Body of pancreas (tissue), 4 donors: ENCODE results near the gene ILRUN.

ENCODE experiments used
- POLR2A ChIP-seq, 3 donors: fragments of 450-650 bp; IDR thresholded peaks; one replicate each; pipeline ENCODE4 v1.6.1; 2016; ENCODE audit warnings: antibody characterized with exemption in 3 of 3, mild to moderate bottlenecking in 2 of 3
- TF ChIP-seq, protein P1 (sequence below), 7 experiments: fragments of 450-650 bp in 4 of 7; fragments of 200-600 bp in 3 of 7; sonication (generic) in 3 of 7; IDR thresholded peaks; one replicate each; pipeline ENCODE4 v1.5.1; 2016 to 2019; ENCODE audit warnings: antibody characterized with exemption in 7 of 7

DNA sequence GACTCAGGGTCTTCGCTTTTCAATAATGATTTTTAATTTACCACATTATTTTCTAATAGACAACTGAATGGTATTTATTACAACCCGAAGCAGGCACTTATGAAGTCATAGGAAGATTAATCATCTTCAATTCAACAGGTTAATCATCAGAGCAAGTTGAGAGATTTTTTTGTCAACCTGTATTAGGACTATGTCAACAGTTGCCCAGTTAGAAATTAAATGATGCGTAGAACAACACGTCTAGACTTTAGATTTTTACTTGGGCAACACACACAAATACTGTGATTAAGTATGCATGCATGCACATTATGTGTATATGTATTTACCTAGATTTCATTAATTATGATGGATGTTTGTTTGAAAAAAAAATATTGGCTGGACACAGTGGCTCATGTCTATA is 4.3 kb downstream of the ILRUN start:
- no peak for TF ChIP-seq POLR2A (IDR thresholded peaks at IDR 0.05)
- TF ChIP-seq, protein P1, sequence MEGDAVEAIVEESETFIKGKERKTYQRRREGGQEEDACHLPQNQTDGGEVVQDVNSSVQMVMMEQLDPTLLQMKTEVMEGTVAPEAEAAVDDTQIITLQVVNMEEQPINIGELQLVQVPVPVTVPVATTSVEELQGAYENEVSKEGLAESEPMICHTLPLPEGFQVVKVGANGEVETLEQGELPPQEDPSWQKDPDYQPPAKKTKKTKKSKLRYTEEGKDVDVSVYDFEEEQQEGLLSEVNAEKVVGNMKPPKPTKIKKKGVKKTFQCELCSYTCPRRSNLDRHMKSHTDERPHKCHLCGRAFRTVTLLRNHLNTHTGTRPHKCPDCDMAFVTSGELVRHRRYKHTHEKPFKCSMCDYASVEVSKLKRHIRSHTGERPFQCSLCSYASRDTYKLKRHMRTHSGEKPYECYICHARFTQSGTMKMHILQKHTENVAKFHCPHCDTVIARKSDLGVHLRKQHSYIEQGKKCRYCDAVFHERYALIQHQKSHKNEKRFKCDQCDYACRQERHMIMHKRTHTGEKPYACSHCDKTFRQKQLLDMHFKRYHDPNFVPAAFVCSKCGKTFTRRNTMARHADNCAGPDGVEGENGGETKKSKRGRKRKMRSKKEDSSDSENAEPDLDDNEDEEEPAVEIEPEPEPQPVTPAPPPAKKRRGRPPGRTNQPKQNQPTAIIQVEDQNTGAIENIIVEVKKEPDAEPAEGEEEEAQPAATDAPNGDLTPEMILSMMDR (IDR thresholded peaks at IDR 0.05), result no peak
